Right forelimb (tissue), 1 donor: ENCODE results near the gene IDS.
A peak's percentile ranks its signal among the peaks of the same experiment; 100 is the strongest.
"Not testable (repeated sequence)": the region's sequence is repeated elsewhere in the genome, so short reads cannot be mapped to it uniquely, and the experiment has no call there.

Experiments used
- DNase-seq: peaks from one replicate; pipeline ENCODE4 v3.0.0-alpha.2; 2018

Gene IDS

DNA sequence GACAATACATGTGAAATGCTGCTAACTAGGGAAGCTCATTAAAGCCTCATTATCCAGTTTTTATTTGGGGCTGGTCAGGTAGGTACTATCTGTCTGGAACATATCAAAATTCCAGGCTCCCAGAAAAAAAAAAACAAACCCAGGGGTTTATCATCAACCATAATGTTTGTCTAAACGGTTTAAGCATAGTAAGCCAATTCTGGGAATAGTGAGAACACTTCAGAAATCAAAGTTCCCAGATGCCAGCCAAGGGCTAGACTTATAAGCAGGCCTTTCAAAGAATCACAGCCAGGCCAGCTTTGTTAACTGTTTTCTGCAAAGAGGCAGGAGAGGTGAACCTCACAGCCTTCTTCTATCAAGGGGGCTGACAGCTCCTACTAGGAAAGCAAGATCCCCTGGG, 8.1 kb downstream of the IDS start:
- DNase-seq = no peak

DNA sequence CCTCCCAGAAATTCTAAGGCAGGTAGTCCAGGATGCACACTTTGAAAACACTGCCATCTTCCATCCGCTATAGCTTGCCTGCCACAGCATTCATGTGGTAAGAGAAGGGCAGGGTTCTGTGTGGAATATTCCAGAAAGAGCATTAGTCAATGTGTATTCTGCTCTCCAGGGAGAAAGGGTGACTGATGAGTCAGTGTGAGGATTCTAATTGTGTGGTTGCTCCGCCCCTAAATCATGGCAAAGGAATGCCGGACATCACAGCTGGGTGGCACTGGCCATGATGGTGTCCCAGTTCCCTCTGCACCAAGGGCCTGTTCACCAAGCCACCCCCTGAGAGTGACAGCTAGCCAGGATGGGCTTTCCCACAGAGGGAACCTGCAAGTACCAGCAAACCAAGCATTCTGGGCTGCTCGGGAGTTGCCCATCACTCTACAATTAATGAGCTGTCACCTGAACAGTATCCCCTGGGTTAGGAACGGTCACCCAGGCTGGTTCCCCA, 9.5 kb downstream of the IDS start:
- DNase-seq = no peak

DNA sequence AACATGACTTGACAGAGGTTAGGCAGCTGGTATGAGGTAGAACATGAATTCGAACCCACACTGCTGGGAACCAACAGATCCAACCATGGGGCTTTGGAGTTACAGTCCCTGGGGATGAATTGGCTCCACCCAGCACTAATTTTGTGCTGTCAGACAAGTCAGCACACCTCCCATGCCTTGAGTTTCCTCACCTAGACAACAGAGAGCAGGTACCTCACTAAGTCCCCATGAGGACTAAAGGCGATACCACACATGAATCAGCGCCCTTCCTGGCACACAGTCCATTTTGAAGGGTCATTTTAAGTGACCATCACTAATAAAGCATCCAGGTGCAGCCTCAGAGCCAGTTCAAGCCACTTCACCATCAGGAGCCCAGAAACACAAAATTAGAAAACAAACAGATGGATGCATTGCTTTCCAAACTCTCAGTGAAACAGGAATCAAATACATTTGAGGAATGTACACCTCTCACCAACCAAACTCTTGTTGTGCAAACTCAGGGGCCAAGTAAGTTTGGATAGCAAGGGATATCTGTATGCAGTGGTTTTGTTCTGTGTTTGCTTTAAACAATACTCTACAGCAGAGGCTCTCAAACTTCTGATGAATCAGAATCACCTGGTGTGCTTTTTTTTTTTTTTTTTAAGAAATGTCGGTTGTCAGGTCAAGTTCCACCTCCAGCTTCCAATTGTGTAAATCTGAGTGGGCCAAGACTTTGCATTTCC, 10.1 kb downstream of the IDS start:
- no peak for DNase-seq

DNA sequence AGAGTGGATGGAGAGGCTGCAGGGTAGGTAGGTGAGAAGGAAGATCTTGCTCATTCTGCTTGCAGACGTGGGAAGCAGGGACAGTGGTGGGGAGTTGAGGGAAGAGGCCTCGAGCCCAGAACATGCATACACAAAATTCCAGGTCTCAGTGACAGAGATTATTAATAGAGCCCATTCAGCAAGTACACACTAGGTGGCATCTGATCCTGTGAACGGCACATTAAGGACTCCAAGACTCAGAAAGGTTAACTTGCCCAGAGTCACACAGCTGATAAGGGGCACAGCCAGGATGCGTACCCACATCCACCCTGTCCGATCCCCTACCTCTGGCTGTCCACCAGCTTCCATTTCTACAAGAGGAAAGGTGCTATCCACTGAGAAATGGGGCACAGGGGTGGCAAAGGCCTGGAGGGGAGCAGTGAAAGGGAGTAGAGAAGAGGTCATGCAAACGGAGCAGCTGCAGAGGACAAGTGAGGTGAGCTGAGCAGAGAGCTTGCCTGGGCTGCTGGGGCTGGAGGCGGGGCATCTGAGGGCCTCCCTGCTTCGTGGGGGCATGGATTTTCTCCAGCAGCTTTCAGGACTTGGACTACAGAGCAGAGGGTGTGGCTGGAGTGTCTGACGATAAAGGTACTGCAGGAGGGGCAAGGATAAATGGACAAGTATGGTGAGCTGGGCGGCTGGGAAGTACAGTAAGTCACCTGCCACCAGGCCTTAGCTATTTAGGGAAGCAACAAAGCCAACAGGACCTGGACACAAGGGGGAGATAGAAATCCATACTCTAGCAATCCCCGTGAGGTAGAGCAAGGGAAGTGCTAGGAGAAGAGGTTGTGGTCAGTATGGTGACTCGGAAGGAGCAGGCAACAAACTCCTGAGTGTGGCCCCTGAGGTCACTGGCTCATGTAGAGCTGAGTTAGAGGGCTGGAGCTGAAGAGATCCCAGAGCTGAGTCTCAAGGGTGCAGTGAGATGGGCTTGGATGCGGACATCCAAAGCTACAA, 11.2 kb downstream of the IDS start:
- DNase-seq = no peak

DNA sequence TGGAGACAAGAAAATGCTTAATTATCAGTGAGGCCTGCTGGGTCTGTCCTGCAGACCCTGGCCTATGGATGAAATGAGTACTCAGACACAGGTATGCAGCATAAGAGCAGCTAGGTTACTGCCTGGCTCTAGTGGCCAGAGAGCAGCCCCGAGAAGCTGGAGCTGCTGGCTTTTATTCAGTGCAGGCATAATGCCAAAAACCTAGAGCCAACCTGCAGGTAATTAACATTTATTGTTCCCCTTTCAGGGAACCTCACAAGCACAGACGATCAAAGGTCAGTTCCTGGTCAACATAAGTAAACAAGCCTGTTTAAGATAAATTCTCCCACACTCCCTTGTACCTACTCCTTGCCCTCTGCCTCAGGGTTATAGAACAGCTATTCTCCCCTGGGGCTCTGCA, 13.3 kb downstream of the IDS start:
- DNase-seq = no peak

DNA sequence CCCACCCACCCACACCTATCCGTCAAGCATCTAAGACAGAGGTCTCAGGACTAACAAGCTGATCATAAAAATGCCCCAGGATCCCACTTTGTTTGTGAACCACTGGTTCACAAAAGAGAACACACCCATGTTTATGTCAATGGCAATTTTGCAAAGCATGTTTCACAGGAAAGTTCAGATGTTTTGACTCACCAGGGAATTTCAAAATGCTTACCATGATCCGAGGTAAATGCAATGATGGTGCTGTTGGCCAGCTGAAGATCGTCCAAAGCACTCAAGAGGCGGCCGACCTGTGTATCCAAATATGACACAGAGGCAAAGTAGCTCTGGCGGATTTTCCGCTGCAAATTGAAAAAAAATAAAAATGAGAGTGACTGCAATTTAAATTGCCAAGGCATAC, 15.0 kb downstream of the IDS start:
- no peak for DNase-seq

DNA sequence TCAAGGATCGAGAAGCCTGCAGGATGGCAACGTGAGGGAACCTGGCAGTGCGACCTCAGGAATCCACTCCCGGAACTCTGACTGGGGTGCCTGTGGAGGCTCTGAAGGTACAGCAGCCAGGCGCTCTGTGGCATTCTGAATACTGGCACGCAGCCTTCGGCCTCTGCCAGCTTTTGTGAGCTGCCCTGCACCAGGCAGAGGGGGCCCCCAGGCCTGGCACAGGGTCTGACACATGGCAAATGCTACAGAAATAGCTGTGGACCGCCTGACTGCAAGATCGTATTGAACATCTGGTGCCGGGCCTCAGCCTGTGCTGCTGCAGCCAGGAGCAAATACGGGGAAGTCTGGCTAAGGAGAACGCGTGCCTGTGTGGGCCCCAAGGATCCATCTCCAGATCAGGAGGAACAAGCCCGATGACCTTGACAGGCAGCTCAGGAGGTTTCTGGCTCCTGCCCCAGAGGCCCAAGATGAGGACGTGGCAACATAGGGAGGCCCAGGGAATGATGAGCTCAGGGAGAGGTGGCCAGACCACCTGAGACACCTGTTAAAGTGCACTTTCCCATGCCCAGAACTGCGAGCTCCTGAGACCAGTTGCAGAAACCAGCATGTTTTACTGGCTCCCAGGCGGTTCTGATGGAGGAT, 16.6 kb downstream of the IDS start:
- DNase-seq = not testable (repeated sequence)

DNA sequence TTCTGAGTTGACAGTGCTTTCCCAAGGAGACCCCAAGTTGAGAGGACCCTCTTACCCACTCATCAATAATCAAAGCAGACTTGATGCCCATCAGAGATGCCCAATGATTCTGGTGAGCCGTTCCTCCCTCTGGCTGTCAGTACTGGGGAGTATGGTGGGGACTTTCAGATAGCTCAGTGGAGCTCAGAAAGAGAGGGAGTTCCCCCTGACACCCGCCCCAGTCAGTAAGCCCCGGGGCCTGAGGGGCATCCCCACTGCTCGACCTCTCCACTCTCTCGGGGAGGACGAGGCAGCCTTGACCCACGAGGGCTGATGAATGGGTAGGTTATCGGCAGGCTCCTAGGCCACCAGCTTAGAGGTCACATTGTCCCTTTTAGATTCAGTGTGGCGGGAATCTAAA, 17.1 kb downstream of the IDS start:
- not testable (repeated sequence) for DNase-seq

DNA sequence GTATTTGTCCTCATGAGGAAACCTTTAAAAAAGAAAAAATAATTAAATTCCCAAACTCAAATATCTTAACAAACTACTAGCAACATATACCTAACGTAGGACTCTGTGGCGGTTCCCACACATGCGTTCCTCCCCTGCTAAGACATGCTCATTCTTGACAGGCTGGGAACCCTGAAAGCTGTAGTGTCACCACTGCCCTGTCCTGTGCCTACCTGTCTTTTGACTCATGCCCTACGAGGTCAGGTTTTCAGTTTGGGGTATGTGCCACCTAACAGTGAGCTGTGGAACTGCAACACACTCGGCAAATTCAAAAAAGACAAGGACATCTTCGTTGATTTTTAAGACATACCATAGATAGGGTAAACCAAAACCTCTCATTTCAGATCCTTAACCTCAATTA, 17.8 kb downstream of the IDS start:
- DNase-seq = no peak

DNA sequence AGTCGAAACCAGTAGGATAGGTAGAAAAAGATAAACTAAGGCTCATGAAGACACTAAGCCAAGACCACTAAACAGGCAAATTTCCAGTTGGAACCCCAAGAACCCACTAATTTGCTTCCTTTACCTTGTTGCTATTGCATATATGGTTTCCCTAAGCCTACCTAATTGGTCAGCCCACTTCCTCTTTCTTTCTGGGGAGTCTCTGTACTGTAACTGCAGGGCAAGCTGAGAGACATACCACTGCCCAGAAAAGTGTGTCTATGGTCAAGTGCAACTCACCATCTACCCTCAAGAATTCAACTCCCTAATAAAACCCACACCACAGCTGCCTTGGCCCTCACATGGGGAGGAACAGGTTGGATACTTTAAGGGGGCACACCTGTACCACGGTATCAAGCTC, 28.6 kb downstream of the IDS start:
- DNase-seq = no peak

DNA sequence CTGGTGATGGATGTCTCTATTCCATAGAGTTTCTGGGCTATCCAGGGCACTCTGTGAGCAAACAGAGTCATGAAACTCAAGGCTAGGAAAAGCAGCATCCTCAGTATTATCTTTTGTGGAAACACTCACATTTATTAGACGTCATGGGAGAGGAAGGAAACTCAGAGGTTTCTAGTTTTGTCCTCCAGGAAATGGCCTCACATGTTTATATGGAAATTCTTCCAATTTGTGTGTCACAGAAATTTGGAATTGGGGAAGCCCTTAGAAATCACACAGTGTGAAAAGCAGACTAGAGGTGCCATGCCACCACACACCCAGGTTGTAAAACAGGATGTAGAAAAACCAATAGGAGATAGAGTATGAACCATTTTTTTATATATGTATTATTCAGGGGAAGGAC, 31.1 kb downstream of the IDS start:
- no peak for DNase-seq

DNA sequence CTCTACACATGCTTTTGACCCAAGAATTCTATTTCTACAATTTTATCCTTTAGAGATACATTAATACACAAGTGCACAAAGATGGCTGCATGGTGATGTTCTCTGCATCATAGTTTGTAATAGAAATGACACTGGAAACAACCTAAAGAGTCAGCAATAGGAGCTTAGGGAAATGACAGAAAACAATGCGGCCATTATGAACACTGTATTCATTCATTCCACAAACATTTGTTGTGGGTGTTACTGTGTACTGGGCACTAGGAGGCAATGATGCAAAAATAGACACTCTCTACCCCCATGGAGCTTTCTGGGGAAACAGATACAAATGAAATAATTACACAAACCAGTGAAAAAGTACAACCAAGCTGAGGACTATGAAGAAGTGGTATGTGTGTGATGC, 32.0 kb downstream of the IDS start:
- no peak for DNase-seq

DNA sequence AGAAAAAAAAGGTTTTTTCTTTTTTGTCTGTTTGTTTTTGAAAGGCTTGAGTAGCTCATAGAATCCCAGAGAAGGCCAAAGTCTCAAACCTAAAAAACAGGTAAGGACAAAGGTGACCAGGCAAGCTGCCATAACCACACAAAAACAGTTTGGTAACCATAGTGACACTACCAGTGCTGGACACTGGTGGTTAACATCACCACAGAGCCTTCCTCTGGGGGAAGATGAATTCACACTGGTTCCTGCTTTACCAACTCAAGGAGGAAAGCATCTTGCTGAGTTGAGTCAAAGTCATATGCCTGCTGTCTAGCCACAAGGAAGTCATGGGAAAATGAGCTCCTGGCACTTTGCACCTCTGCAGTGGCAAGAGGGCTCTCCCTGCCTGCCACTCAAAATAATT, 32.5 kb downstream of the IDS start:
- DNase-seq = no peak

DNA sequence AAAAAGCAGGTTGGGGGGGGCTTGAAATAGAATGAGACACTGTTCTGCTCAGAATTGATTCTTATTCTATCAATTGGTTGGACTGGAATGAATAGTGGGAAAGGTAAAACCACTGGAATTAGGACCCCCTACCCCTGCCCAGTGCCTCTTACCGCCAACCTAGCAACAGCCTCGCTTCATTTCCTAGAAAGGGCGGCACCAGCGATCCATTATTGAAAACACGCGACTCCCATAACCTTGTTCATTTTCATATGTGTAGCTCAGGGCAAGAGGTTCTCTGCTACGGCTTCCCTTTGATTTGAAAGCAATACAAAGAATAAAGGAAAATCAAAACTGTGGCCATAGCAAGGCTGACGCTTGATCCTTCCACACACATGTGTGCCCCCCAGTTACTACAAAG, 33.7 kb downstream of the IDS start:
- no peak for DNase-seq

DNA sequence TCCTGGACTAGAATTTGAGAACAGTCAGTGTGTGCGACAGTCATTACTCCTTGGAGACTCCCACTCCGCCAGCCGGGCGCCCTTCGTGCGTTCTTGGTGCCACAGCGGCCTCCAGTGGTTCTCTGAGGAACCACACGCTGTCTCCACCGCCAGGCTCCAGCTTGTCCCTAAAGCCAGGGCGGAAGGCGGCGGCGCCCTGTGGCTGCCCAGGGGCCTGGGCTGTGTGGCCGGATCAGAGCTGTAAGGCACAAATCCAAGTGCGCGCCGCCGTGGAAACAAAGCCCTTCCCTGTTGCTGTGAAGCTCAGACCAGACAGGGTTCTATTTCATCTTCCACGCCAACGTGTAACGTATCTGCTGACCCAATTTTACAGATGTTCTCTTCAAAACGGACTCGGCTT, 34.2 kb downstream of the IDS start:
- DNase-seq = peak; percentile 87

DNA sequence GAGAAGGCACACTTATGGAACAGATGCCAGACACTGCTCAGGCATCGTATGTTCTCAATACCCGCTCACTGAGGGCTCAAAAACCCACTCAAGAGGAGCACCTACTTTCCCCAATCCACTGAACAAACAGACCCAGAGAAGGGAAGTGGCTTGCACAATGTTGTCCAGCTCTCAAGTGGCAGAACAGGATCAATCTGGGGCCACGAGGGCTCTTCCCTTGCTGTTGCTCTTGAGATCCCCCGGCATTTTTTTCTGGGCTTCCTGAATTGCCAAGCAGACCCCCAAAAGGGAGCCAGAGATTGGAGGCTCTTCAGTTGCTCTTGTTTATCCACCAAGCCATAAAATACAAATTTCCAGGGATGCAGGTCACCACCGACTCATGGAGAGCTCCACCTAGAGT, 35.7 kb downstream of the IDS start:
- no peak for DNase-seq

DNA sequence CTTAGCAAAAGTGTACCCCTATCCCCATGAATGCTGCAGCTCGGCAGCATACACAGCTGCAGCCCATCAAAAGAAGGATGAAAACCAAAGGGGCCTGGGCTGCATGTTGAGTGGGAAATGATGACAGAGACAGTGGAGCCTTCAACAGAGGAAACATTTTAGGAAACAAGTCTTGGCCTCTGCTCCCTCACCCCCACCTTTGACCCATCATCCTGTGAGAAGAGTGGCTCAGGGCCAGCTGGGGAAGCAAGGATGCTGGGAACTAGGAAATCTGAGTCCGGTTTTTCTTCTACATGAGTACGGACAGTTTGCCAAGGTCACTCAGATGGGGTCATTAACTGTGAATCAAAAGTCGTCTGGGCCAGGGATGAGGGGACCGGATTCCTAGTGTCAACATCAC, 37.2 kb downstream of the IDS start:
- DNase-seq = no peak

DNA sequence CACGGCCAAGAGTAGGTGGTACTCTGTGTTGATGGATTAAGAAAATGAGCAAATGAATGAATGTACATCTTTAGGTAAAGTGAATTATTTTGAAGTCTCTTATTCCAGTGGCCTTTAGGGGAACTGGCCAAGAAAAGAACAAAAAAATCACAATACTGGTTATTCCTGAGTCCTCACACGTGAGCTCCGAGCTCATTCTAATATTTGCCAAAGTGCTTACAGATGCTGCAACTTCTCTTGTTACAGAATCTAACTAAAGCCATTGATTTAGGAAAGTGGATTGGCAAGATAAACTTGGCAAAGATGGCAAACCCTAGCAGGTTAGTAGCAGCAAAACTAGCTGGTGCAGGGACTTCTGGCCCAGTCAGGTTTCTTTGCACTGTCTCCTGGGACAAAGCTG, 37.6 kb downstream of the IDS start:
- no peak for DNase-seq

DNA sequence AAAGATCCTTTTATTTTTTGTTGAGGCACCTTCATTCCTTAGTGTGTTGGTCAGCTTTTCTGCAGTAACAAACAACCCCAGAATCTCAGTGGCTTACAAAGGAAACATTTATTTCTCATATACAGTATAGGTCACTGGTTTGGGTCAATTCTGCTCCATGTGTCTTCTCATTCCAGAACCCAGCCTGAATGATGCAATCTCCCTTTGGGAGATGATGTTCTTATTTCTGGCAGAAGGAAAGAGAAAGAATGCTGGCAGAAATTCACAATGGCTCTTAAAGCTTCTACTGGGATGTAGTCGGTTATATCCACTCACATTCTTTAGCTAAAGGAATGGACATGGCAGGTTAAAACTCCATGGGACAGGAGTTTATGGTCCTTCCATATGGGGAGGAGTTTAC, 42.3 kb downstream of the IDS start:
- DNase-seq = no peak

DNA sequence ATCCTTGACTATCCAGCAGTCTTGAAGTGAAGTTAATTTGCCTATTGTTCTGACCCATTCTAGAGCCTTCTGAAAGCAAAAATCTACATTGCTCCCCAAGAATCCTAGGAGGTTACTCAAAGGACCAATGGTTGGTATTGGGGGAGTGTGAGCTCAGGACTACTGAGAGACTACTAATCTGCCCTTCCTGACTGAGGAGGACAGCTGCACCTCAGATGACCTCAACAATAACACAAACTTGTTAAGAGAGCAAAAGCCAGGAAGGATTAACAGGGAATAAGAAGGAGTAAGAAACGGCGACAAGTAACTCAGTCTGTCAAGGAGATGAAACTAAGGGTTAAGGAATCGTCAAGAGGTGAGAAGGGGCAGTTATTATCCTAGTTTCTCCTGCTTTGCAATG, 43.4 kb downstream of the IDS start:
- no peak for DNase-seq

DNA sequence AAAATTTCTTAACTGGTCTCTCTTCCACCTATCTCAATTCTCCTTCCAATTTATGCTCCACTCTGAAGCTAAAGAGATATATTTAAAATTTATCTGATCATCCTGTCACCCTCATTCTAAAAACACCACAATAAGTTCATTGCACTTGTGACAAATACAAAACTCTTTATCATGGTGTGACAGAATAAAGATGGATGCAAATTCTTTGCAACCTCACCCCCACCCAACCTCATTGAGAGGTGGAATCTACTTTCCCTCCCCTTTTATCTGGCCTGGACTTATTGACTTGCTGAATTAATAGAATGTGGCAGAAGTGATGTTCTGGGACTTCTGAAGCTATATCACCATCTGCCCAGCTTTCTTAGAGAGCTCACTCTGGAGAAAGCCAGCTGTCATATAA, 46.5 kb downstream of the IDS start:
- no peak for DNase-seq

DNA sequence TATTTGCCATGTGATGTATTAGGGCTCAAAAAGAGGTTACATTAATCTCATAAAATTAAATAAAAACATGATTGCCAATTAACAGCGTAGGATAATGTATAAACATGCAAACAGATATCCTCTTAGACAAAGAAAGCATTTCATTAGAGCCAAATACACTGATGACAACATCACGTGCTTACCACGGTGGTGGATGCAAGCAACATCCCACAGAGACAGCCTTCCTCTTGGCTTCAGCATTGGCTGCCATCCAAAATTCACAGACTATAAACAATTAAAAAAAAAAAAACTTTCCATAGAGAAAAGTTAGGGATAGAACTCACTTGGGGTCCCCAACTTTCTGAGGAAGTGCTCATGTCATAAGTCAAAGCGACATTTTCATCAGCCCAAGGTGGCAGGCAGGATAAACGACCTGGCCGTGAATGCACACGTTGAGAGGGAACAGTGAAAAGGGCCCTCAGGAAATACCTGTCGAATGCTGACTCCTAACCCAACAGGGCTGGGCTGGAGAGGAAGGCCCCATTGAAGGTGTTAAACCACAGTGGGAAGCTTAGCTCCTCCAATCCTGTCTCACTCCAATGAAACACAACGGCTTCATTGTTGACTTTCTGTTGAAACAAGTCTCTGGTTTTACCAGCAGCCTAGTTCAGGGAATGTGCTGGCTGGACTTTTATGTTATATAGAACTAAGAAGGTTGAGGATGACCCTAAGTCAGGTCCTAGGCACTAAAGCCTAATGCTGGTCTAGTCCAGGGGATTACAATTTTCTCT, 48.4 kb downstream of the IDS start:
- DNase-seq = no peak

DNA sequence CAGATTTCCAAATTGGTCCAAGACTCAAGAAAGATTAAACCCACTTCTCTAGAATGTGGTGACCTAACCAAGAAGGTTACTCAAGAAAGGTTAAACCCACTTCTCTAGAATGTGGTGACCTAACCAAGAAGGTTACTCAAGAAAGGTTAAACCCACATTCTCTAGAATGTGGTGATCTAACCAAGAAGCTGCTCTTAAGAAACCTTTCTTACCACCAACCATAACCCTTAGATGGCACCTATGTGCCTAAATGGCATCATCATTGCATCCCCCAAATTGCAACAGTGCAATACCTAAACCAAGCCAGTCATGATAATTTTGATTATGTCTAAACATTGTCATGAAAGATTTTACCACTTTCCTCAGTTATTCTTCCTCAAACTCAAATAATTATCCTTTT, 49.2 kb downstream of the IDS start:
- no peak for DNase-seq
